Activated CD4-positive, alpha-beta T cell treated with anti-CD3 and anti-CD28 coated beads, Interleukin-2, amount 50 U/mL, for 4 hours (primary cell): Measurements from ENCODE around the gene EEF1AKMT1.
"Not testable (repeated sequence)": the region's sequence is repeated elsewhere in the genome, so short reads cannot be mapped to it uniquely, and the experiment has no call there.

Experiments used
- DNase-seq, 2 experiments: peaks; one replicate each; pipeline ENCODE4 v3.0.0-alpha.2; 2020

Gene EEF1AKMT1

GRCh38 chr13:20689291-20689690 is 84.5 kb downstream of the EEF1AKMT1 start:
- DNase-seq: no peak

GRCh38 chr13:20686863-20687579 is 86.7 kb downstream of the EEF1AKMT1 start:
- DNase-seq: no peak

GRCh38 chr13:20686167-20686566 is 87.6 kb downstream of the EEF1AKMT1 start:
- no peak for DNase-seq

- DNase-seq: no peak
Measured at GRCh38 chr13:20685092-20685491, 88.7 kb downstream of the EEF1AKMT1 start.

GRCh38 chr13:20684546-20684945 is 89.2 kb downstream of the EEF1AKMT1 start:
- DNase-seq: no peak

- no peak for DNase-seq
Measured at GRCh38 chr13:20684041-20684440, 89.7 kb downstream of the EEF1AKMT1 start.

GRCh38 chr13:20682061-20682460 is 91.7 kb downstream of the EEF1AKMT1 start:
- DNase-seq: no peak

- not testable (repeated sequence) for DNase-seq
Measured at GRCh38 chr13:20681481-20681880, 92.3 kb downstream of the EEF1AKMT1 start.

GRCh38 chr13:20680416-20681080 is 93.2 kb downstream of the EEF1AKMT1 start:
- DNase-seq: no peak

GRCh38 chr13:20679879-20680278 is 93.9 kb downstream of the EEF1AKMT1 start:
- no peak for DNase-seq
